Measurements from ENCODE around the gene RAPGEF3.

Gene RAPGEF3

DNA sequence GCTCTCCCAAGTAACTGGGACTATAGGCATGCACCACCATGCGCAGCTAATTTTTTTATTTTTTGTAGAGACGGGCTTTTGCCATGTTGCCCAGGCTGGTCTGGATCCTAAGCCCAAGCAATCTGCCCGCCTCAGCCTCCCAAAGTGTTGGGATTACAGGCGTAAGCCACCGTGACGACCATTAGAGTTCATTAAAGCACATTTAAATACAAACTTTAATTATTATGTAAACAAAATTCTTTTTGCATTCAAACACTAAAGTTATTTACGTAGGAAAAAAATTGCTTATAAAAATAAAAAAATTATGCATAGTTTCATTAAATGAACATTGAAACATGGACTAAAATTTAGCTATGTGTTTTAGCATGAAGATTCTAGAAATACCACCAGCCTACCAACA is 60.0 kb downstream of the RAPGEF3 start:
- TF ChIP-seq, protein P1, sequence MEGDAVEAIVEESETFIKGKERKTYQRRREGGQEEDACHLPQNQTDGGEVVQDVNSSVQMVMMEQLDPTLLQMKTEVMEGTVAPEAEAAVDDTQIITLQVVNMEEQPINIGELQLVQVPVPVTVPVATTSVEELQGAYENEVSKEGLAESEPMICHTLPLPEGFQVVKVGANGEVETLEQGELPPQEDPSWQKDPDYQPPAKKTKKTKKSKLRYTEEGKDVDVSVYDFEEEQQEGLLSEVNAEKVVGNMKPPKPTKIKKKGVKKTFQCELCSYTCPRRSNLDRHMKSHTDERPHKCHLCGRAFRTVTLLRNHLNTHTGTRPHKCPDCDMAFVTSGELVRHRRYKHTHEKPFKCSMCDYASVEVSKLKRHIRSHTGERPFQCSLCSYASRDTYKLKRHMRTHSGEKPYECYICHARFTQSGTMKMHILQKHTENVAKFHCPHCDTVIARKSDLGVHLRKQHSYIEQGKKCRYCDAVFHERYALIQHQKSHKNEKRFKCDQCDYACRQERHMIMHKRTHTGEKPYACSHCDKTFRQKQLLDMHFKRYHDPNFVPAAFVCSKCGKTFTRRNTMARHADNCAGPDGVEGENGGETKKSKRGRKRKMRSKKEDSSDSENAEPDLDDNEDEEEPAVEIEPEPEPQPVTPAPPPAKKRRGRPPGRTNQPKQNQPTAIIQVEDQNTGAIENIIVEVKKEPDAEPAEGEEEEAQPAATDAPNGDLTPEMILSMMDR (IDR thresholded peaks at IDR 0.05) = no peak

DNA sequence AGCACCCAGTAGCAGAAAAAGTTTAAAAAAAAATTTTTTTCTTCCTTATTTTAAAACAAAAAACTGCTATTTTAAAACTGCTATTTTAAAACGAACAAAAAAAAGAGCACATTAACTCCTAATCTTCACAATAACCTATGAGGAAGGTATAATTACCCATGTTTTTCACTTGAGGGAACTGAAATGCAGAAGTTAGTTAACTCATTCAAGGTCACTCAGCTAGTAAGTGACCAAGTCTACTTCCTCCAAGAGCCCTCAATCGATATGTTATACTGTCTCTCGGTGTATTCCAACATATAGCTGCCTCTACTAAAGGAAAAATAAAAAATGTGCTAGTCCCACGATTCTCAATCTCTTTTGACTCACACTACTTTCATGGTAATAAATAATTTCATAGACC is 60.6 kb downstream of the RAPGEF3 start:
- TF ChIP-seq, protein P1 (IDR thresholded peaks at IDR 0.05) = no peak

DNA sequence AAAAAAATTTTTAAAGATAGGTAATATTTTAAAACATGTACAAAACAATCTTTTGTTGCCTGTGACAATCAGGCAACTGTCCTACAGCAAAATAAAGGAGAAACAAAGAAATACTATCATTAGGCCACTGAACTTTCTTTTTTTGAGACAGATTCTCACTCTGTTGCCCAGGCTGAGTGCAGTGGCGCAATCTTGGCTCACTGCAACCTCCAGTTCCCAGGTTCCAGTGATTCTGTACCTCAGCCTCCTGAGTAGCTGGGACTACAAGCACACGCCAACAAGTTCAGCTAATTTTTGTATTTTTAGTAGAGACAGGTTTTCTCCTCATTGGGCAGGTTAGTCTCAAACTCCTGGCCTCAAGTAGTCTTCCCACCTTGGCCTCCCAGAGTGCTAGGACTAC is 69.5 kb downstream of the RAPGEF3 start:
- TF ChIP-seq, protein P1 (IDR thresholded peaks at IDR 0.05) = no peak

DNA sequence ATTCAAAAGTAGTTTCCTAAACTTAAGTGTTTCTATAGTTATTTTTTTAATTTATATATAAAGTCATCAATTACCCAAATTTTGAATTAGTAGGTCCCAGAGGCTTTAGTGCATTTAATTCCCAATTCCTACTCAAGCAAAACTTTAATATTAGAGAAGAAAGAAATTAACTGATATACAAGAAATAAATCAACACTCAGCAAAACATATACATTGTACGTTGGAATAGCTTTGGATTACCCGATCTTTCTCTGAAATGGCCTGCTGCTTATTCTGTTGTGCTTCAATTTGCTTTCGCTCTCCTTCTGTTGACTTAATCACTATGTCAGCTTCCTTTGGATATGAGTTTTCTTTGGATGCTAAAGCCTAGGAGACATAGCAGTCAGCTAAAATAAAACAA is 71.0 kb downstream of the RAPGEF3 start:
- TF ChIP-seq, protein P1 (IDR thresholded peaks at IDR 0.05) = no peak

DNA sequence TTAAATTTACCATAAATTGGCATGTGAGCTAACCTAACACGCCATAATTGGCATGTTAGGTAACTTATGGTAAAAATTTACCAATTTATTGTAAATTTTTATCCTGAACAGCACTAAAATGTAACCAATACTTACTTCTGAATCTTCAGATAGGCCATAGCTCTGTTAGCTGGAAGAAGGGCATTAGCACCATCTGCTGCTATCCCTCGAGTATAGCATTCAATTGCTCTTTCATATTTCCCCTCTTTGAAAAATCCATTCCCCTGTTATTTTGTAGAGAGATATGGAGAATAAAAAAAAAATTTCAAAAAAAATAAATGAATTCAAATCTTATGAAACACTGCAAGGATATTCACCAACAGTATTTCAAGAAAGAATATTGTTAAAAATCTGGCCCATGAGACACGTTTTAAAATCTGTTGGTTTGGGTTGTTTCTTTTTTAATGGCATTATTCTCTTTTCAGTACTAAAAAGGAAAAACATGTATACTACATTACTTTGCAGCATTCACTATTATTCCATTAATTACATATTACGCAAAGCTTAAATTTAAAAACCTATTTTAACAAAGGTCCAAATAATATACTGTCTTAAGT is 71.9 kb downstream of the RAPGEF3 start:
- TF ChIP-seq, protein P1 (IDR thresholded peaks at IDR 0.05) = peak; percentile 67
